Stomach (tissue), 9 donors: ENCODE results near the gene TMEM164. TPM values are rescaled to one million over a fixed set of nuclear protein-coding genes. Genes with fewer than 3 reads are reported as not detected.

Experiments
- DNase-seq, 2 donors: peaks; one replicate each; pipeline versions ENCODE4 v3.0.0 to v3.0.0-alpha.2; 2013 to 2019
- H3K27ac ChIP-seq, 5 donors: fragments of 200-600 bp in 4 of 5; sonication (generic) in 4 of 5; one replicate each; pipeline ENCODE4 v1.5.1; 2013 to 2019; ENCODE audit warnings: mild to moderate bottlenecking in 1 of 5, moderate library complexity in 1 of 5
- H3K27me3 ChIP-seq, 3 donors: fragments of 200-600 bp; sonication (generic); one replicate each; pipeline ENCODE4 v1.5.1; 2017 to 2019; ENCODE audit warnings: mixed run types in 1 of 3
- H3K36me3 ChIP-seq, 4 donors: fragments of 200-600 bp; sonication (generic); 1 replicate in 3 of 4; 2 replicates in 1 of 4; pipeline ENCODE4 v1.5.1; 2016 to 2019
- H3K4me1 ChIP-seq, 4 donors: fragments of 200-600 bp; sonication (generic); one replicate each; pipeline ENCODE4 v1.5.1; 2016 to 2019
- H3K4me3 ChIP-seq, 4 donors: fragments of 200-600 bp; sonication (generic) in 3 of 4; one replicate each; pipeline ENCODE4 v1.5.1; 2016 to 2019; ENCODE audit warnings: mild to moderate bottlenecking in 1 of 4
- H3K9me3 ChIP-seq, 4 donors: fragments of 200-600 bp; sonication (generic); one replicate each; pipeline ENCODE4 v1.5.1; 2016 to 2019
- EP300 ChIP-seq: sonication (generic); formaldehyde crosslinking; IDR thresholded peaks from one replicate; pipeline ENCODE4 v1.6.1; 2017; ENCODE audit warnings: antibody characterized with exemption
- POLR2A ChIP-seq, 4 donors: fragments of 450-650 bp; IDR thresholded peaks; one replicate each; pipeline ENCODE4 v1.6.1; 2016; ENCODE audit warnings: antibody characterized with exemption in 4 of 4, control low read depth in 2 of 4, mild to moderate bottlenecking in 1 of 4, moderate library complexity in 1 of 4
- POLR2AphosphoS5 ChIP-seq, 3 donors: sonication (generic); formaldehyde crosslinking; IDR thresholded peaks; one replicate each; pipeline ENCODE4 v1.6.1; 2016; ENCODE audit warnings: antibody characterized with exemption in 3 of 3
- WGBS, 5 donors: extraction: QIAGEN DNeasy Blood & Tissue Kit in 3 of 5; methylation state at CpG; one replicate each; pipeline versions ENCODE4 v1.1.5 to v1.1.7; 2013 to 2018; 5-methylcytosine and 5-hydroxymethylcytosine counted together
- intact Hi-C: fragments of 100-400 bp; cut with DNase I; formaldehyde crosslinking; loops from one replicate; pipeline ENCODE4 v1.15.1; 2023; ENCODE audit warnings: low total_unique reads
- polyA plus RNA-seq, 3 donors: library from polyadenylated mRNA; stranded (reverse); fragments of 200-250 nt; gene quantifications; one replicate each; pipeline ENCODE4 v1.2.3, GENCODE V29; 2013
- total RNA-seq, 5 donors: library from RNA; depleted of rRNA; stranded (reverse); fragments of >200 nt; gene quantifications; one replicate each; pipeline versions ENCODE4 v1.1.0 to v1.2.3, GENCODE V29; 2014 to 2016
- TF ChIP-seq, protein P1 (sequence below), 7 experiments: fragments of 450-650 bp in 4 of 7; fragments of 200-600 bp in 3 of 7; sonication (generic) in 3 of 7; IDR thresholded peaks; one replicate each; pipeline ENCODE4 v1.5.1; 2016 to 2019; ENCODE audit warnings: antibody characterized with exemption in 7 of 7, control low read depth in 2 of 7, mild to moderate bottlenecking in 1 of 7
- donor health status: healthy with polysubstance abuse.
- donor health status: Bipolar disorder and iron deficiency.
- donor health status: healthy.

TMEM164 gene
- total and polyA plus RNA-seq, 8 donors, result 4.9 to 29.7 (median 11.6) TPM

DNA sequence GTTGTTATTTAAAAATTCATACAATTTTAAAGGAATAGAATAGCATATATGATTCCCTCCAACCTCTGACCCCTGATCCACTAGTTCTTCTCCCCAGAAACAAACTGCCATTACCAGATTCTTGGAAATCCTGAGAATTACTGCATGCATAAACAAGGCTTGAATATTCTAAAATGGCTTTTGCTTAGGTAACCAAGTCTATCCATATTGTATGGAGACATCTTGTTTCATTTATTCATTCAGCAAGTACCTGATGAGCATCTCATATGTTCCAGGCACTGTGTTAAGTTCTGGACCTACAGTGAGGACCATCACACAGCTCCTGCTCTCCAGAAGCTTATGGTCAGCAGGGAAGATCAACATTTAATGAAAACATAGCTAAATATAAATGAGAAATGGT is 49.4 kb downstream of the TMEM164 start:
- Histone ChIP-seq H3K27ac (no peak overlapping the region), H3K27me3 (no peaks in the 10 kb centered on the region), H3K36me3 (peaks cover 0 to 6% (median 0%) of the 10 kb centered on the region in 4 donors), H3K9me3 (no peaks in the 10 kb centered on the region), H3K4me3 (no peak overlapping the region), H3K4me1 (no peaks in the 10 kb centered on the region)
- intact Hi-C loops, result no loop called here
- TF ChIP-seq, protein P1, sequence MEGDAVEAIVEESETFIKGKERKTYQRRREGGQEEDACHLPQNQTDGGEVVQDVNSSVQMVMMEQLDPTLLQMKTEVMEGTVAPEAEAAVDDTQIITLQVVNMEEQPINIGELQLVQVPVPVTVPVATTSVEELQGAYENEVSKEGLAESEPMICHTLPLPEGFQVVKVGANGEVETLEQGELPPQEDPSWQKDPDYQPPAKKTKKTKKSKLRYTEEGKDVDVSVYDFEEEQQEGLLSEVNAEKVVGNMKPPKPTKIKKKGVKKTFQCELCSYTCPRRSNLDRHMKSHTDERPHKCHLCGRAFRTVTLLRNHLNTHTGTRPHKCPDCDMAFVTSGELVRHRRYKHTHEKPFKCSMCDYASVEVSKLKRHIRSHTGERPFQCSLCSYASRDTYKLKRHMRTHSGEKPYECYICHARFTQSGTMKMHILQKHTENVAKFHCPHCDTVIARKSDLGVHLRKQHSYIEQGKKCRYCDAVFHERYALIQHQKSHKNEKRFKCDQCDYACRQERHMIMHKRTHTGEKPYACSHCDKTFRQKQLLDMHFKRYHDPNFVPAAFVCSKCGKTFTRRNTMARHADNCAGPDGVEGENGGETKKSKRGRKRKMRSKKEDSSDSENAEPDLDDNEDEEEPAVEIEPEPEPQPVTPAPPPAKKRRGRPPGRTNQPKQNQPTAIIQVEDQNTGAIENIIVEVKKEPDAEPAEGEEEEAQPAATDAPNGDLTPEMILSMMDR (IDR thresholded peaks at IDR 0.05), result no peak
- TF ChIP-seq EP300, result no peak
- no peak for TF ChIP-seq POLR2AphosphoS5 (IDR thresholded peaks at IDR 0.05)
- no peak for TF ChIP-seq POLR2A (IDR thresholded peaks at IDR 0.05)
- no peak for DNase-seq

DNA sequence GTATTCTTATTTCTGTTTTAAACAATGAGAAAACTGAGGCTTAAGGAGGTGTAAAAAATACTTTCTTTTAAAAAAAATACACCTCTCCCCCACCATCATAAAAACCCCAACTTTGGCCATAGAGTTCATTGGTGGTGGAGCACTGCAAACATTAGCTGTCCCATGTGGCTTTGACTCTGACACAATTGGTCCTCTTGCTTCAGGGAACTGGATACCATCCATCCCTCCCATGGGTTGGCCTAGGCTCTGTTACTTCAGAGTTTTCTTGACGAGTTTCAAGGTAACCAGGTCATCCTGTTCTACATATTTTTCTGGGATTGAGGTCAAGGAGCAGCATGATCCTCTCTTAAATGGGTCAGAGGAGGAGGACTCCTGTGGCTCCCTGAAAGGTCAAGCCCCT is 50.5 kb downstream of the TMEM164 start:
- Histone ChIP-seq H3K9me3 (no peaks in the 10 kb centered on the region), H3K27me3 (no peaks in the 10 kb centered on the region), H3K4me1 (no peaks in the 10 kb centered on the region), H3K4me3 (no peak overlapping the region), H3K27ac (no peak overlapping the region), H3K36me3 (peaks cover 0 to 6% (median 0%) of the 10 kb centered on the region in 4 donors)
- no peak for DNase-seq
- 67 to 100% (median 86%) methylated on average over 1 of the region's 1 CpG for WGBS, 5 donors
- TF ChIP-seq POLR2AphosphoS5 (IDR thresholded peaks at IDR 0.05) (no peak), EP300 (no peak), POLR2A (IDR thresholded peaks at IDR 0.05) (no peak)
- TF ChIP-seq, protein P1 (IDR thresholded peaks at IDR 0.05), result no peak
- intact Hi-C loops, result no loop called here

DNA sequence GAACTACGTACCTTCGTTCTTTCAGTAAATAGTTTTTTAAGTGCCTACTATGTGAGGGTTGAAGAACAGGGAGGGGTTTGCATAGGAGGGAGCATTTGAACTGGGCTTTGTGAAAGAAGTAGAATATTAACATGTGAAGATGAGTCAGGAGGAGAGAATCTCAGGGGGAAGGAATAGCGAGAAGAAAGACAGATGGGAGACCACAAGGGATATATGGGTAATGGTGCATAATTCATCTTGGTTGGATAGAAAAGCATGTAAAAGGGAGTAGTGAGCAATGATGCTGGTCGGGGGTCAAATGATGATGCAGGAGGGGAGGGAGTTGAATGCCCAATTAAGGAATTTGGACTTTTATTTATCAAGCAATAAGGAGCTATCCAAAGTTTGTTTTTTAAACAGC is 52.7 kb downstream of the TMEM164 start:
- TF ChIP-seq POLR2AphosphoS5 (IDR thresholded peaks at IDR 0.05), result no peak
- TF ChIP-seq, protein P1 (IDR thresholded peaks at IDR 0.05), result no peak
- TF ChIP-seq EP300, result no peak
- TF ChIP-seq POLR2A (IDR thresholded peaks at IDR 0.05), result no peak
- 88 to 97% (median 95%) methylated on average over 4 of the region's 4 CpGs for WGBS, 5 donors
- no peak for DNase-seq
- no peak overlapping the region for H3K4me3 ChIP-seq
- no peaks in the 10 kb centered on the region for H3K4me1 ChIP-seq
- H3K9me3 ChIP-seq, result no peaks in the 10 kb centered on the region
- no peak overlapping the region for H3K27ac ChIP-seq
- intact Hi-C loops, result no loop called here
- H3K36me3 ChIP-seq, result peaks cover 0 to 6% (median 0%) of the 10 kb centered on the region in 4 donors
- no peaks in the 10 kb centered on the region for H3K27me3 ChIP-seq

DNA sequence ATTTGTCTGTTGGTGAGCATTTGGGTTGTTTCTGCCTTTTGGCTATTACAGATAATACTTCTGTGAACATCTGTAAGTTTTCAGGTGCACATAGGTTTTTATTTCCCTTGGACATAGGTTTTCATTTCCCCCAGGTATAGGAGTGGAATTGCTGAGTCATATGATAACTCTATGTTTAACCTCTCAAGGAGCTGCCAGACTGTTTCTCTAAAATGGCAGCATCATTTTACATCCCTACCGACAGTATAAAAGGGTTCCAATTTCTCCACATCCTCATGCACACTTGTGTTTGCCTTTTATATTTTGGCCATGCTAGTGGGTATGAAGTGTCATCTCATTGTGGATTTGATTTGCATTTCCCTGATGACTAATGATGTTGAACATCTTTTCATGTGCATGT is 53.5 kb downstream of the TMEM164 start:
- Histone ChIP-seq H3K27ac (no peak overlapping the region), H3K4me3 (no peak overlapping the region), H3K27me3 (no peaks in the 10 kb centered on the region), H3K9me3 (no peaks in the 10 kb centered on the region), H3K4me1 (no peaks in the 10 kb centered on the region), H3K36me3 (peaks cover 0 to 6% (median 0%) of the 10 kb centered on the region in 4 donors)
- TF ChIP-seq EP300, result no peak
- no peak for TF ChIP-seq POLR2AphosphoS5 (IDR thresholded peaks at IDR 0.05)
- TF ChIP-seq, protein P1 (IDR thresholded peaks at IDR 0.05), result no peak
- TF ChIP-seq POLR2A (IDR thresholded peaks at IDR 0.05), result no peak
- intact Hi-C loops, result no loop called here
- DNase-seq, result no peak
- WGBS, 5 donors, result 78 to 100% (median 93%) methylated on average over 1 of the region's 1 CpG
